ENCODE measurements around the gene PLCG1.

Gene PLCG1

DNA sequence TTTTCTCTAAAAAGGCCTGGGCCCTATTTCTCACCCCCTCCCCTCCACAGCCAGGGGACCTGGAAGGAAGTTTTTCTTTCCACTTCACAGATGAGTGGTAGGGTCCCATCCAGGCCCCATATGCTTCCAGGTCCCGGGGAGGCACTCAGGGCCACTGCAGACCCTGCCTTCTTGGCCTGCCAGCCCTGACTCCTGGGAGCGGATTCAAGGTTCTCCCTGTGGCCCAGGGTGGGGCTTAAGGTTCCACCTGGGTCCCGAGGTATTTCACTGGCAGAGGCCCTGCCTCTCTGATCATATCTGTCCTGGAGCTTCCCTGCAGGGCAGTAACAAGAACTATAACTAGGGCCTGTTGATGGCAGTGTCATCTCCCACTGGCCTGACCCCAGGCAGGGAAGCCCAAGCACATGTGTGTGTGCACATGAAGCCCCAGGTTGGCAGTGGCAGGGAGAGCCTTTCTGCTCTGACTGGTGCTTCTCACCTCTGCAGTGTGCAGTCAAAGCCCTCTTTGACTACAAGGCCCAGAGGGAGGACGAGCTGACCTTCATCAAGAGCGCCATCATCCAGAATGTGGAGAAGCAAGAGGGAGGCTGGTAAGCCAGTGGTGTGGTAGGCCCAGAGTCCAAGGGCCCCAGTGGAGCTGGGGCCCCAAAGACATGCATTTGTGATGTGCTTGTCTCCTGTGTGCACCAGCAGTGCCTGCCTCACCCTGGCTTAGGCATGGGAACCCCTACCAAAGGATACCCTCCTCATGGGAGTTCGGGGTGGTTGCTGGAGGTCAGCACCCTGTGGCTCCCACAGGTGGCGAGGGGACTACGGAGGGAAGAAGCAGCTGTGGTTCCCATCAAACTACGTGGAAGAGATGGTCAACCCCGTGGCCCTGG is 31.2 kb downstream of the PLCG1 start:
- no peak for DNase-seq

DNA sequence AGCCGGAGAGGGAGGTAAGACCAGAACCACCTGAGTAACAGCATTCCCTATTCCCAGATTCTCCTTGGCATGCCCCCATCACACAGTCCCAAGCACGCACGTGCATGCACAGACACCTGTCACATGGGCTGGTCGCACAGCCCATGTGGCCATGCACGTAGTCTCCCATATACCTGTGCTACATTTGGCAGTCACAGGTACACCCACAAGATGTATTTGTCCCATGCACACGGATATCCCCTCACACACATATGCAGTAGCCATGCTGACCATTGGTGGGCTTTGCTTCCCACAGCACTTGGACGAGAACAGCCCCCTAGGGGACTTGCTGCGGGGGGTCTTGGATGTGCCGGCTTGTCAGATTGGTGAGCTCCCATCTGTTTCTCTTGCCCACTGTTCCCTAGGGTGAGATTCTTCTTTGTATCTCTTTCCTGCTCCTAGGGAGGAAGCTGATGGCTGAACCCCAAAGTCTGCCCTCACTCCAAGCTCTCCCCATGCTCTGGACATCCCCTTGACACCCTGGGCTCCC is 31.9 kb downstream of the PLCG1 start:
- no peak for DNase-seq

DNA sequence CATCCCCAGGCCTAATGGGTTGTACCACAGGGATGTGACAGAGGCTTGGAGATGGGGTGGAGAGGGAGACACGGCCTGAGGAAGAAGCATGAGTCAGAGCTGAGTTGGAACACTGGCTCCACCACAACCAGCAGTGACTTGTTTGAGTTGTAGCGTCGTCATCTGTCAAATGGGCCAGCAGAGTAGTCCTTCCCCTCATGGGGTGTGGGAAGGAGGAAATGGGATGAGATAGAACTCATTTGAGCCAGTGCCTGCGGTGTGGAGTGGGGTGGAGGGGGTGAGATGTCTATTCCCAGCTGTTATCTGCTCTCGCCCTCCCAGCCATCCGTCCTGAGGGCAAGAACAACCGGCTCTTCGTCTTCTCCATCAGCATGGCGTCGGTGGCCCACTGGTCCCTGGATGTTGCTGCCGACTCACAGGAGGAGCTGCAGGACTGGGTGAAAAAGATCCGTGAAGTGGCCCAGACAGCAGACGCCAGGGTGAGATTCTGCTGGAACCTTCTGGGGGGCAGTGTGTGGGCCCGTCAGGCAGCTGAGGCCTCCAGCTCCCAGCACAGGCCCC is 32.5 kb downstream of the PLCG1 start:
- no peak for DNase-seq

DNA sequence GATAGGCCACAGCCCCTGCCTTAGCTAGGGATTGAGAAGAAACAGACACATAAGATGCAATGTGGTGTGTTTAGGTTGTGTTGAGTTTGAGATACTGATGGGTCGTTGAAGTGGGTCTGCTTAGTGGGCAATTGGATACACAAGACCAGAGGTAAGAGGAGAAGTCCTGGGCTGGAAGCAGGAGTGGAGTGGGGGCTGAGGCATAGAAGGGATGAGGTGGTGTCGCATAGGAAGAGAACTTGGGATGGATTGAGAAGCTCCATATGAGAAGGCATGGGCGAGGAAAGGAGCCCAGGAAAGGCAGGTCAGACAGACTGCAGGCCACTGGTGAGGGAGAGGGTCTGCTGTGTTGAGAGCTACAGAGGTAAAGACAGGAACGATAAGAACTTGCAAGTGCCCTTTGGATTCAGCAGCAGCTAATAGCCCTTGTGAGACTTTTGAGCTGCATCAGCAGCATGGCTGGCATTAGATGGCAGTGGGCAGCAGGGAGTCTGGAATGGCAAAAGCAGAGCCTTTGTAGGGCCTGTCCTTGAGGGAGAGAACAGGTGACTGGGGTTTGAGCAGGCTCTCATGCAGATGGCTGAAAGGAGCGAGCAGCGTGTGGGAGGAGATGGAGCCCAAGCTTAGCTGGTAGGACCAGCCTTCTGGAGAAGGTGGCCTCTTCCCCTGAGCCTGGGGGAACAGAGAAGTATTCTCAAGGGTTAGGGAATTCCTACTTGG is 33.2 kb downstream of the PLCG1 start:
- no peak for DNase-seq

GRCh38 chr20:41171736-41172295 is 34.5 kb downstream of the PLCG1 start:
- DNase-seq = no peak

- no peak for DNase-seq
Observed at GRCh38 chr20:41172296-41173140, 35.2 kb downstream of the PLCG1 start.

- DNase-seq = peak; percentile 50 to 72
Observed at GRCh38 chr20:41173161-41173721, 35.9 kb downstream of the PLCG1 start.

DNA sequence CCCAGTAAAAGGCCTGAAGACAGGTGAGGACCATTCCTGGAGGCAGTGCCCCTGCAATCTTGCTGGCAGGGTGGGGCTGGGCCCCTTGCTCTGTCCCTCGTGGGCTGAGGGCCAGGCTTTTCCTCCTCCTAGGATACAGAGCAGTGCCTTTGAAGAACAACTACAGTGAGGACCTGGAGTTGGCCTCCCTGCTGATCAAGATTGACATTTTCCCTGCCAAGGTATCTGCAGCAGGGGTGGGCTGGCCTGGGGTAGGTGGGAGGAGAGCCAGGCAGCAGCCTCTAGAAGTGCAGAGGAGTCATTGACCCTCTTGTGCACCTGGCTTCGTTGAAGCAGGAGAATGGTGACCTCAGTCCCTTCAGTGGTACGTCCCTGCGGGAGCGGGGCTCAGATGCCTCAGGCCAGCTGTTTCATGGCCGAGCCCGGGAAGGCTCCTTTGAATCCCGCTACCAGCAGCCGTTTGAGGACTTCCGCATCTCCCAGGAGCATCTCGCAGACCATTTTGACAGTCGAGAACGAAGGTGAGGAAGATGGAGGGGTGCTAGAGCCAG is 36.5 kb downstream of the PLCG1 start:
- DNase-seq = no peak

DNA sequence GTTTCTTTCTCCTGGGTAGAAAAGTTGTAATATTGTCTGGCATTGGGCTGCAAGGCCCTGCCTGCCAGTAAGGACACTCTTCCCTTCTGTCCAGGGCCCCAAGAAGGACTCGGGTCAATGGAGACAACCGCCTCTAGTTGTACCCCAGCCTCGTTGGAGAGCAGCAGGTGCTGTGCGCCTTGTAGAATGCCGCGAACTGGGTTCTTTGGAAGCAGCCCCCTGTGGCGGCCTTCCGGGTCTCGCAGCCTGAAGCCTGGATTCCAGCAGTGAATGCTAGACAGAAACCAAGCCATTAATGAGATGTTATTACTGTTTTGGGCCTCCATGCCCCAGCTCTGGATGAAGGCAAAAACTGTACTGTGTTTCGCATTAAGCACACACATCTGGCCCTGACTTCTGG is 37.0 kb downstream of the PLCG1 start:
- DNase-seq = no peak

GRCh38 chr20:41174782-41175181 is 37.4 kb downstream of the PLCG1 start:
- no peak for DNase-seq

DNA sequence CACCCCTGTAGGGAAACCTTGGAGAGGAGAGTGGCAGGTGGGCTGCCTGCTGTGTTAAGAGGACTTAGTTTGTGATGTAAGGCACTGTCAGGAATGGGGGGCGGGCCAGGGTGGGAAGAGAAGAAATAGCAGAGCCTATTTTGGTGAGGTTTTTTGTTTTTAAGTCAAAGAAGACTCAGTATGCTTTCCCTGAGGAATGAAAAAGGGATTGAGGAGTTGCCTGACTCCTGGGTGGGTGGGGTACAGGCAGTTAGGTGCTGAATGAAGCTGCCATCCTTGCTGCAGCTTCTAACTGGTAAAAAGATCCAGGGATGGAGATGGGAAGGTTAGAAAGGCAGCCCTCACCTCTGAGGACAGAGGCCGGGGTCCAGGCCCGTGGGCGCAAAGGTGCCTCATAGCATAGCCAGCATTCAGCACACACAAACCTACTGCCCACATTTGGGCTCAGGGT is 37.9 kb downstream of the PLCG1 start:
- DNase-seq = no peak

DNA sequence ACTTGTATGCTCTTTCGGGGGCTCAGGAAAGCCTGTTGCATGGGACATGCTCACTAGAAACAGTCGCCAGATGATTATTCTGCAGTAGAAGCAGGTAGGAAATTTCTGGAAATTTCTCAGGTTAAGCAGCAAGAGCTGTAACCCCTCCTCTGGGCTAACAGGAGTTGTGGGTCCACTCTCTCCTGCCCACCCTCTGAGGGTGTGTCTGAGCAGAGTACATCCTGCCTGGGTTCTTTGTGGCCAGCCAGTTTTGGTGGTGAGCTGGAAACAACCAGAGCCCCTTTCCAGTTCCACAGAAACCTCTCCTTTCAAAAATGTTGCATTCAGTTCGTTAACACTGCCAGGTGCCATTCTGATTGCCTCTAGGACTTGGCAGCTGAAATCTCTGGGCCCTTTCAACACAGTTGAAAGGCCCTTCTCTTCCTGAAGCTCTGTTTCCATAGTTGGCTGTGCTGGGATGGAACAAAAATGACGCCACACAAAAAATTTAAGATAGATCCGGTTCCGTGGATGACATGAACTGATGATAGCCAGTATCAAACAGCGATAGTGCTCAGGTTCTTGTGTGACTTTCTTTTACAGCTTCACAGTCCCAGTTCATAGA is 38.5 kb downstream of the PLCG1 start:
- no peak for DNase-seq

- DNase-seq = no peak
Observed at GRCh38 chr20:41176711-41177552, 39.6 kb downstream of the PLCG1 start.

GRCh38 chr20:41177636-41178035 is 40.3 kb downstream of the PLCG1 start:
- no peak for DNase-seq

- DNase-seq = no peak
Observed at GRCh38 chr20:41178495-41178894, 41.2 kb downstream of the PLCG1 start.

DNA sequence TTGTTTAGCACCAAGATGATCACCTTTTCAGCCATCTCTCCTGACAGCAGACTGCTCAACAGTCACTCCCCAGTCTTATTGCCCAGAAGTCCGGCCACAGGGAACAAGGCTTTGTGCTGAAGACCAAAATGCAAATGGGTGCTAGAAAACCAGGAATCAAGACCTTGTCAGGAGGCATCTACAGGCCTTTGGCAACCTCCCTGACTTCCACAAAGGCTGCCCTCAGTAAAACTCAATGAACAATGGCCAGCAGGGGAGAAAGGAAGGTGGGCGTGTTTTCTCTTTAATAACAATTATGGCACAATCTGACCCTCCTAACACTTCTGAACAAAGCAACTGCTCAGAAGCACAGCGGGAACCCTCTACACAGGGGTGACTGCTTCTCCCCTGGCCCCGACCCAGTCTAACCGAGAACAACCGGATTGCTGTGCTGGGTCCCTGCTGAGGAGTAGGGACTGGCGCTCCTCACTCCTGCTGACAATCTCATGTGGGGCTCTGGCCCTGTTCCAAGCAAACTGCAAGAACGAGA is 41.6 kb downstream of the PLCG1 start:
- DNase-seq = no peak

GRCh38 chr20:41179961-41180360 is 42.6 kb downstream of the PLCG1 start:
- no peak for DNase-seq

DNA sequence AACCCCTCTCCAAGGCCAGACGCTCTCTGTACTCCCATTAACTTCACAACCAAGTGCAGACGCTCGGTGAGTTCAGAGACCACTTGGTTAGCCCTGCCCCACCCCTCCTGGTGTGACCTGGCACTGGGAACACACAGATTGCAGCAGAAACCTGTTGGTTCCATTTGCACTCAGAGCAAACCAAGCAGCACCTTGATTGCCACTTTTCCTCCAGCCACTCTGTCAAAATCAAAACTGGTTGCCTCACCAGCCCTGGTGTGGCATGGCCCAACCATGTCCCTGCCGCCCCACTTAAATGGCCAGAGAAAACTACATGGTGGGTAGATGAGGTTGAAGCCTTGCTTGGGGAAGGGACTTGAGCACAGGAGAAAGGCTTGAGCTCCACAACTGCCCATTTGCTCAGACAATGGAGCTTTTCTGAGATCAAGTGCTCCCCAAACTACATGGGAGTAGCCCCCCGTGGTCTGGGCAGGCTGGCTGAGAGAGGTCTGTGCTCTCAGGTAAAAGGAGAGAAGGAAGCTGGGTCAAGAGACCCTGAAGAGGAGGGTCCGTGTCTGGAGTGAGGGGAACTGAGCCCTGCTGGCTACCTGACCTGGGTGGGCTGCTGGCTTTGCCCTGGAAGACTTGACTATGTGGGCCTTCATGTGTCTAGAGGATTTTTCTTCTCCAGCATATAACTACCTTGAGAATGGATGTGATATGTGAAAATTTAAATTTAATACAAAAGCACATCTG is 43.4 kb downstream of the PLCG1 start:
- DNase-seq = no peak

DNA sequence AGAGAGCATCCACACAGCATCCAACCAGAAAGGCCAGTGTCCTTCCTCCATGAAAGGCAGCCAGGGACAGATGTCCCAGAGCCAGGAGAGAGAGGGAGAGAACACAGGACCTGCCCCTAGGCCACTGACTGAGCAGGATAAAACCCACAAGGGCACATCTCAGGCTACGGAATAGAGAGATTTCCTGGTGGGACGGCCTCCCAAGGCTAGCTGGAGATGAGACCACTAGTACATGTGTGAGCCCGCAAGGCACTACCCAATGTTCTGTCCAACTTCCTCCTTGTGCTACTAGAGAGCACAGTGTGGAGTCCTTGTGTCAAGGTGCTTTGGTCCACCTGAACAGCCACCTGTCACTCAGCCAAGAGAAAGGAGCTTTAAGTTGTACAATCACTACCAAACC is 44.2 kb downstream of the PLCG1 start:
- DNase-seq = no peak

All from stimulated activated CD4-positive, alpha-beta T cell treated with anti-CD3 and anti-CD28 coated beads, Interleukin-4, amount 100 ng/mL, for 4 hours (primary cell).